HepG2 (cell line): Measurements from ENCODE around the gene NDUFS4. TPM values are rescaled to one million over a fixed set of nuclear protein-coding genes. Genes with fewer than 3 reads are reported as not detected.

Experiments
- ATAC-seq: fragments of 200-7000 bp; cut with Tn5 transposase; 3 replicates; pipeline ENCODE4 v1.9.1; 2020; ENCODE audit warnings: mild to moderate bottlenecking, moderate library complexity
- BruUV-seq: library from RNA; stranded (reverse); fragments of 400-500 nt; replicated peaks from 2 replicates; lab custom pipeline; 2021; lab: Mats Ljungman, UMichigan
- CTCF ChIA-PET: fragments of 300-600 bp; formaldehyde crosslinking; extraction: SDS; loops from one replicate; lab custom pipeline; 2021; ENCODE audit warnings: low total read pairs, inconsistent platforms, low intra/inter-chr PET ratio; lab: Yijun Ruan, JAX
- POLR2A ChIA-PET: fragments of 350-600 bp; sonication (Branson Sonifier 250); formaldehyde crosslinking; loops from one replicate; lab custom pipeline; 2020; ENCODE audit warnings: antibody characterized with exemption, inconsistent platforms; lab: Yijun Ruan, JAX
- DNase-seq: peaks from one replicate; pipeline ENCODE4 v3.0.0-alpha.2; 2015; ENCODE audit warnings: low spot score
- FAIRE-seq: peaks from 3 replicates; lab custom pipeline; 2011; peaks lifted over from hg19 to GRCh38; lab: Jason Lieb, UNC
- H2AFZ ChIP-seq: one replicate; pipeline ENCODE4 v1.6.1; 2011; ENCODE audit warnings: low read length, inconsistent platforms
- H3K27ac ChIP-seq: fragments of 300-600 bp; 3 replicates; pipeline ENCODE4 v1.8.0; 2011; ENCODE audit warnings: mixed run types, mild to moderate bottlenecking, mixed read lengths, low read length, inconsistent platforms; ENCODE audit not compliant: insufficient read depth; ENCODE audit errors: extremely low read length
- H3K27me3 ChIP-seq, 2 experiments: fragments of 200-600 bp in 1 of 2; 2 replicates in 1 of 2; 3 replicates in 1 of 2; pipeline versions ENCODE4 v1.6.0 to v1.8.0; 2011; ENCODE audit warnings: low read length in 2 of 2, mild to moderate bottlenecking in 2 of 2, moderate library complexity in 2 of 2, inconsistent platforms in 1 of 2; ENCODE audit not compliant: insufficient read depth in 2 of 2, control insufficient read depth in 1 of 2
- H3K36me3 ChIP-seq, 2 experiments: fragments of 200-600 bp in 1 of 2; replicated peaks in 1 of 2; 2 replicates in 1 of 2; 3 replicates in 1 of 2; pipeline versions ENCODE4 v1.5.1 to v1.8.0; 2011; ENCODE audit warnings: low read length in 2 of 2, inconsistent platforms in 1 of 2; ENCODE audit not compliant: insufficient read depth in 2 of 2, control insufficient read depth in 1 of 2
- H3K4me1 ChIP-seq: 2 replicates; pipeline ENCODE4 v1.5.1; 2012; ENCODE audit warnings: low read length, inconsistent platforms; ENCODE audit not compliant: insufficient read depth
- H3K4me2 ChIP-seq: 2 replicates; pipeline ENCODE4 v1.6.0; 2011; ENCODE audit warnings: low read depth, low read length, inconsistent platforms
- H3K4me3 ChIP-seq, 3 experiments: fragments of 200-600 bp in 1 of 3; sonication (generic), shearing (Covaris generic) in 1 of 3; replicated peaks in 1 of 3; 2 replicates each; pipeline ENCODE4 v1.5.1; 2011 to 2016; ENCODE audit warnings: low read length in 3 of 3, inconsistent platforms in 2 of 3, low read depth in 2 of 3, mild to moderate bottlenecking in 2 of 3, control low read depth in 1 of 3, mixed read lengths in 1 of 3; ENCODE audit not compliant: insufficient read depth in 1 of 3
- H3K79me2 ChIP-seq: one replicate; pipeline ENCODE4 v1.6.1; 2011; ENCODE audit warnings: low read length, inconsistent platforms; ENCODE audit not compliant: insufficient read depth
- H3K9ac ChIP-seq: 2 replicates; pipeline ENCODE4 v1.6.0; 2011; ENCODE audit warnings: mild to moderate bottlenecking, low read depth, low read length, inconsistent platforms; ENCODE audit not compliant: insufficient read depth
- H3K9me3 ChIP-seq: 2 replicates; pipeline ENCODE4 v1.5.1; 2012; ENCODE audit warnings: mild to moderate bottlenecking, low read length
- H4K20me1 ChIP-seq: 2 replicates; pipeline ENCODE4 v1.6.0; 2011; ENCODE audit warnings: inconsistent platforms, mild to moderate bottlenecking, low read length, moderate library complexity; ENCODE audit not compliant: insufficient read depth
- ARID4A ChIP-seq: sonication (generic); formaldehyde crosslinking; IDR thresholded peaks from 2 replicates; pipeline ENCODE4 v1.5.0; 2020; ENCODE audit warnings: mild to moderate bottlenecking, missing genetic modification reagents, borderline replicate concordance
- CEBPZ ChIP-seq: IDR thresholded peaks from 2 replicates; pipeline ENCODE4 v1.6.1; 2012; ENCODE audit warnings: low read length, improper control_type of control experiment
- CENPX ChIP-seq: sonication (generic); formaldehyde crosslinking; IDR thresholded peaks from 2 replicates; pipeline ENCODE4 v1.9.0; 2021; ENCODE audit warnings: mild to moderate bottlenecking, missing genetic modification reagents, moderate library complexity
- MIXL1 ChIP-seq: IDR thresholded peaks from 2 replicates; pipeline ENCODE4 v1.6.1; 2016
- NR2F1 ChIP-seq, 2 experiments: fragments of 450-650 bp in 1 of 2; formaldehyde crosslinking in 1 of 2; IDR thresholded peaks; 2 replicates each; pipeline versions ENCODE4 v1.5.0 to v1.6.1; 2016 to 2020; ENCODE audit warnings: mild to moderate bottlenecking in 1 of 2, missing compliant biosample characterization in 1 of 2, missing genetic modification reagents in 1 of 2, moderate library complexity in 1 of 2
- ZFX ChIP-seq: sonication (generic); formaldehyde crosslinking; IDR thresholded peaks from 2 replicates; pipeline ENCODE4 v1.4.0; 2020; ENCODE audit warnings: mild to moderate bottlenecking, low read depth, missing genetic modification reagents, moderate library complexity
- ZNF235 ChIP-seq: sonication (generic); formaldehyde crosslinking; IDR thresholded peaks from 2 replicates; pipeline ENCODE4 v1.8.1; 2023; ENCODE audit warnings: mild to moderate bottlenecking, missing genetic modification reagents, borderline replicate concordance
- ZNF24 ChIP-seq: fragments of 450-650 bp; IDR thresholded peaks from 2 replicates; pipeline ENCODE4 v1.6.1; 2017; ENCODE audit warnings: antibody characterized with exemption, mild to moderate bottlenecking
- ZNF276 ChIP-seq: sonication (generic); formaldehyde crosslinking; IDR thresholded peaks from 2 replicates; pipeline ENCODE4 v1.4.0; 2020; ENCODE audit warnings: mild to moderate bottlenecking, low read depth, missing genetic modification reagents
- ZNF282 ChIP-seq: fragments of 450-650 bp; IDR thresholded peaks from 2 replicates; pipeline ENCODE4 v1.6.1; 2018; ENCODE audit not compliant: partially characterized antibody
- ZNF296 ChIP-seq: sonication (generic); formaldehyde crosslinking; conservative IDR thresholded peaks from 2 replicates; pipeline ENCODE4 v1.5.0; 2020; ENCODE audit warnings: mild to moderate bottlenecking, missing genetic modification reagents
- ZNF577 ChIP-seq: sonication (generic); formaldehyde crosslinking; IDR thresholded peaks from 2 replicates; pipeline ENCODE4 v1.4.0; 2020; ENCODE audit warnings: mild to moderate bottlenecking, low read depth, missing genetic modification reagents, borderline replicate concordance
- ZNF784 ChIP-seq: sonication (generic); formaldehyde crosslinking; IDR thresholded peaks from 2 replicates; pipeline ENCODE4 v1.5.1; 2020; ENCODE audit warnings: missing genetic modification reagents, mild to moderate bottlenecking, borderline replicate concordance
- WGBS: methylation state at CpG from one replicate; pipeline ENCODE4 v1.1.6; 2017; ENCODE audit warnings: low lambda C conversion rate; 5-methylcytosine and 5-hydroxymethylcytosine counted together
- in situ Hi-C: cut with HindIII; loops from 2 replicates; pipeline ENCODE4 v1.10.0; 2017; ENCODE audit warnings: low pct_unique_long_range_greater_than_20kb; ENCODE audit not compliant: extremely low pct_ligation_motif_present
- intact Hi-C: fragments of 100-400 bp; cut with micrococcal nuclease; formaldehyde crosslinking; loops from one replicate; pipeline ENCODE4 v1.10.0; 2022; ENCODE audit not compliant: unreplicated experiment
- polyA plus RNA-seq, 8 experiments: library from polyadenylated mRNA; depleted of rRNA in 3 of 8; stranded (reverse) in 7 of 8; unstranded in 1 of 8; fragments of >200 nt; fragmentation: Illumina TruSeq in 4 of 8; extraction: Trizol in 4 of 8; gene quantifications; 2 replicates each; pipeline versions ENCODE4 v1.2.1 to v1.2.3, GENCODE V29; 2011 to 2016; ENCODE audit warnings: low read depth in 4 of 8, missing spikeins in 1 of 8, mixed read lengths in 1 of 8; ENCODE audit not compliant: insufficient read depth in 1 of 8
- total RNA-seq, 5 experiments: library from RNA; depleted of rRNA; stranded (reverse); fragments of >200 nt; fragmentation: Illumina TruSeq; extraction: Trizol; gene quantifications; 2 replicates each; pipeline ENCODE4 v1.2.3, GENCODE V29; 2016; ENCODE audit warnings: low read depth in 1 of 5

NDUFS4 gene
- total and polyA plus RNA-seq, 2 of the 13 experiments (the other 11 are each of a cell fraction or from before 2014, with no cell fraction given), result 121 to 126 TPM

GRCh38 chr5:53671447-53671846, 111.0 kb downstream of the NDUFS4 start (continued):
- no peak for TF ChIP-seq ZNF784

- no peaks in the 10 kb centered on the region for H4K20me1 ChIP-seq
- no peak overlapping the region for H3K4me2 ChIP-seq
- no peaks in the 10 kb centered on the region for H3K27me3 ChIP-seq
- H3K4me1 ChIP-seq, result no peaks in the 10 kb centered on the region
- DNase-seq, result no peak
- no peak overlapping the region for H3K27ac ChIP-seq
- intact Hi-C loops, result no loop called here
- in situ Hi-C loops, result no loop called here
- CTCF ChIA-PET, result no interaction called here
- peaks cover 0 to 3% of the 10 kb centered on the region in 2 experiments; a peak in 2 of 5 replicates for H3K36me3 ChIP-seq
- no peak overlapping the region for H3K9ac ChIP-seq
- H3K9me3 ChIP-seq, result no peaks in the 10 kb centered on the region
- no peak overlapping the region for H2AFZ ChIP-seq
- BruUV-seq, result no TSS peak
- 100% methylated on average over 1 of the region's 1 CpG for WGBS
- ATAC-seq, result no peak
- no peaks in the 10 kb centered on the region for H3K79me2 ChIP-seq
- H3K4me3 ChIP-seq, result no peak overlapping the region
- FAIRE-seq, result no peak
- POLR2A ChIA-PET, result no interaction called here
- TF ChIP-seq MIXL1 (CRISPR knock-in tag) (no peak), CEBPZ (no peak), ZNF577 (CRISPR knock-in tag) (no peak), ZNF24 (no peak), ARID4A (no peak), ZFX (no peak), CENPX (CRISPR knock-in tag) (no peak), ZNF296 (CRISPR knock-in tag) (no peak), ZNF276 (CRISPR knock-in tag) (no peak), ZNF282 (no peak), ZNF235 (CRISPR knock-in tag) (no peak), NR2F1 (CRISPR knock-in tag; IDR thresholded peaks at IDR 0.05) (no peak)
Observed at GRCh38 chr5:53674121-53674520, 113.7 kb downstream of the NDUFS4 start.
